ENCODE results near the gene RBM18. TPM values are rescaled to one million over a fixed set of nuclear protein-coding genes. Genes with fewer than 3 reads are reported as not detected.

RBM18 gene
- total RNA-seq, 1 donor from 2014 or later, result 12.9 TPM

GRCh38 chr9:122204491-122204890 lies 60.1 kb downstream of the RBM18 start:
- H3K9me3 ChIP-seq (ENCODE audit: low read depth), result no peaks in the 10 kb centered on the region
- no peak for DNase-seq (ENCODE audit: low spot score)
- no peak overlapping the region for H3K27ac ChIP-seq
- H3F3A ChIP-seq (ENCODE audit: low read depth), result no peaks in the 10 kb centered on the region
- TF ChIP-seq EZH2 (IDR thresholded peaks at IDR 0.05), result no peak
- no peak for TF ChIP-seq CTCF (IDR thresholded peaks at IDR 0.05)
- TF ChIP-seq EZH2phosphoT487 (IDR thresholded peaks at IDR 0.05), result no peak
- Mint-ChIP-seq H3K4me1 (peaks cover 6% of the 10 kb centered on the region), H3K27me3 (ENCODE audit: insufficient read depth, low read depth) (peaks cover 18% of the 10 kb centered on the region), H3K9me3 (peaks cover 3% of the 10 kb centered on the region), H3K4me3 (no peak overlapping the region), H3K27ac (no peak overlapping the region), H3K36me3 (no peaks in the 10 kb centered on the region)
- no peak overlapping the region for H2AFZ ChIP-seq (replicated peaks)
- no peaks in the 10 kb centered on the region for H3K79me2 ChIP-seq (ENCODE audit: low read depth)
- no peaks in the 10 kb centered on the region for H3K4me1 ChIP-seq
- no peaks in the 10 kb centered on the region for H4K20me1 ChIP-seq (ENCODE audit: low read depth)
- no peak overlapping the region for H3K4me3 ChIP-seq
- H3K9ac ChIP-seq, result no peak overlapping the region
- no peaks in the 10 kb centered on the region for H3K36me3 ChIP-seq
- H3K27me3 ChIP-seq, result peaks cover 25% of the 10 kb centered on the region
- no peak overlapping the region for H3K4me2 ChIP-seq

- Mint-ChIP-seq H3K27me3 (ENCODE audit: insufficient read depth, low read depth) (peaks cover 18% of the 10 kb centered on the region), H3K36me3 (no peaks in the 10 kb centered on the region)
- H3K4me1 ChIP-seq, result no peaks in the 10 kb centered on the region
Observed at GRCh38 chr9:122204055-122204454, 60.6 kb downstream of the RBM18 start.

GRCh38 chr9:122202111-122202510 lies 62.5 kb downstream of the RBM18 start:
- H3K27ac ChIP-seq, result no peak overlapping the region
- no peak overlapping the region for H3K4me2 ChIP-seq
- H3K79me2 ChIP-seq (ENCODE audit: low read depth), result no peaks in the 10 kb centered on the region
- Mint-ChIP-seq H3K9me3 (no peaks in the 10 kb centered on the region), H3K4me1 (no peaks in the 10 kb centered on the region), H3K27me3 (ENCODE audit: insufficient read depth, low read depth) (peaks cover 12% of the 10 kb centered on the region), H3K36me3 (no peaks in the 10 kb centered on the region), H3K27ac (no peak overlapping the region), H3K4me3 (no peak overlapping the region)
- H3K27me3 ChIP-seq, result peaks cover 10% of the 10 kb centered on the region
- no peak overlapping the region for H3K4me3 ChIP-seq
- no peaks in the 10 kb centered on the region for H3K36me3 ChIP-seq
- TF ChIP-seq EZH2 (IDR thresholded peaks at IDR 0.05) (no peak), EZH2phosphoT487 (IDR thresholded peaks at IDR 0.05) (no peak), CTCF (IDR thresholded peaks at IDR 0.05) (no peak)
- no peaks in the 10 kb centered on the region for H3F3A ChIP-seq (ENCODE audit: low read depth)
- no peaks in the 10 kb centered on the region for H3K9me3 ChIP-seq (ENCODE audit: low read depth)
- DNase-seq (ENCODE audit: low spot score), result no peak
- H4K20me1 ChIP-seq (ENCODE audit: low read depth), result no peaks in the 10 kb centered on the region
- H3K4me1 ChIP-seq, result peaks cover 12% of the 10 kb centered on the region
- no peak overlapping the region for H2AFZ ChIP-seq (replicated peaks)
- H3K9ac ChIP-seq, result no peak overlapping the region

More at GRCh38 chr9:122204055-122204454, 60.6 kb downstream of the RBM18 start:
- Histone ChIP-seq H3K4me3 (no peak overlapping the region), H2AFZ (replicated peaks) (no peak overlapping the region), H3K36me3 (no peaks in the 10 kb centered on the region), H3K9me3 (ENCODE audit: low read depth) (no peaks in the 10 kb centered on the region), H4K20me1 (ENCODE audit: low read depth) (no peaks in the 10 kb centered on the region), H3K79me2 (ENCODE audit: low read depth) (no peaks in the 10 kb centered on the region), H3F3A (ENCODE audit: low read depth) (no peaks in the 10 kb centered on the region), H3K27ac (no peak overlapping the region), H3K4me2 (no peak overlapping the region), H3K27me3 (peaks cover 24% of the 10 kb centered on the region), H3K9ac (no peak overlapping the region)
- H3K4me3 Mint-ChIP-seq, result no peak overlapping the region
- H3K9me3 Mint-ChIP-seq, result peaks cover 3% of the 10 kb centered on the region
- DNase-seq (ENCODE audit: low spot score), result no peak
- peak overlapping the region; percentile 46 for H3K27ac Mint-ChIP-seq
- peaks cover 6% of the 10 kb centered on the region for H3K4me1 Mint-ChIP-seq
- no peak for TF ChIP-seq EZH2phosphoT487 (IDR thresholded peaks at IDR 0.05)
- TF ChIP-seq EZH2 (IDR thresholded peaks at IDR 0.05), result no peak
- no peak for TF ChIP-seq CTCF (IDR thresholded peaks at IDR 0.05)
